Nephron progenitor cell (in vitro differentiated cells): ENCODE measurements around the gene BPNT1.

Source experiments
- DNase-seq: peaks from one replicate; pipeline ENCODE4 v3.0.0; 2021
- H3K27ac Mint-ChIP-seq: 2 replicates; pipeline ENCODE4 v1.8.0; 2021; ENCODE audit warnings: mild to moderate bottlenecking, moderate library complexity, mixed read lengths
- H3K27me3 Mint-ChIP-seq: 2 replicates; pipeline ENCODE4 v1.8.0; 2021; ENCODE audit warnings: mild to moderate bottlenecking, low read depth, mixed read lengths; ENCODE audit not compliant: poor library complexity
- H3K36me3 Mint-ChIP-seq: 2 replicates; pipeline ENCODE4 v1.8.0; 2021; ENCODE audit warnings: low read depth, mixed read lengths
- H3K4me1 Mint-ChIP-seq: 2 replicates; pipeline ENCODE4 v1.8.0; 2021; ENCODE audit warnings: mixed read lengths
- H3K4me3 Mint-ChIP-seq: 2 replicates; pipeline ENCODE4 v1.8.0; 2021; ENCODE audit warnings: mild to moderate bottlenecking, moderate library complexity, mixed read lengths
- H3K9me3 Mint-ChIP-seq: 2 replicates; pipeline ENCODE4 v1.8.0; 2021; ENCODE audit warnings: mild to moderate bottlenecking, moderate library complexity, mixed read lengths
- CTCF ChIP-seq: fragments of 200-600 bp; sonication (generic); IDR thresholded peaks from 2 replicates; pipeline ENCODE4 v1.5.0; 2021; ENCODE audit warnings: antibody characterized with exemption

BPNT1 gene

DNA sequence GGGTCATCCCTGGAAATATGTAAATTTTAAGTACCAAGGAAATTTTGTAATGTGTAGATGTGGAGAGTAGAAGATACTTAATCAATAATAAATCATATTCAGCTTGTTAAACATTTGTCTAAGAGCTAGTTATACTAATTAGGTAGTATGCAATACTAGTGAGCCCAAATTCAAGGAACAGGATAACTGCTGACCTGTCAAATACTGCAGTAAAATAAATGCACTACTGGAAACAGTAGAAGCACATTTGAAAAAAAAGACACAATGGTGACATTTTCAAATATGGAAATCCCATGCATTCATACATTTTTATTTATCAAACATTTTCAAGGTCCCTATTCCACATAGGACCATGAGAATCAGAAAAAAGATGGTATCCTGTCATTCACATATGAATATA lies 70.5 kb downstream of the BPNT1 start:
- no peak for TF ChIP-seq CTCF
- no peaks in the 10 kb centered on the region for H3K9me3 Mint-ChIP-seq
- H3K36me3 Mint-ChIP-seq, result peaks cover 69% of the 10 kb centered on the region
- H3K27ac Mint-ChIP-seq, result no peak overlapping the region
- H3K4me1 Mint-ChIP-seq, result no peaks in the 10 kb centered on the region
- no peaks in the 10 kb centered on the region for H3K27me3 Mint-ChIP-seq
- no peak for DNase-seq
- no peak overlapping the region for H3K4me3 Mint-ChIP-seq

- H3K4me1 Mint-ChIP-seq, result no peaks in the 10 kb centered on the region
These were observed 76.1 kb downstream of the BPNT1 start for GRCh38 chr1:220013497-220013896.

GRCh38 chr1:220012259-220012658 lies 77.3 kb downstream of the BPNT1 start:
- TF ChIP-seq CTCF, result no peak
- Mint-ChIP-seq H3K27me3 (no peaks in the 10 kb centered on the region), H3K9me3 (no peaks in the 10 kb centered on the region), H3K36me3 (peaks cover 51% of the 10 kb centered on the region), H3K4me3 (no peak overlapping the region), H3K27ac (peak overlapping the region; percentile 87), H3K4me1 (no peaks in the 10 kb centered on the region)
- DNase-seq, result no peak

More at GRCh38 chr1:220013497-220013896, 76.1 kb downstream of the BPNT1 start:
- Mint-ChIP-seq H3K27me3 (no peaks in the 10 kb centered on the region), H3K36me3 (peaks cover 53% of the 10 kb centered on the region), H3K27ac (no peak overlapping the region), H3K9me3 (no peaks in the 10 kb centered on the region), H3K4me3 (no peak overlapping the region)
- DNase-seq, result no peak
- TF ChIP-seq CTCF, result no peak

GRCh38 chr1:220011620-220012019 lies 78.0 kb downstream of the BPNT1 start:
- Mint-ChIP-seq H3K27ac (no peak overlapping the region), H3K36me3 (peaks cover 53% of the 10 kb centered on the region), H3K27me3 (no peaks in the 10 kb centered on the region), H3K4me1 (no peaks in the 10 kb centered on the region), H3K9me3 (no peaks in the 10 kb centered on the region), H3K4me3 (no peak overlapping the region)
- DNase-seq, result no peak
- no peak for TF ChIP-seq CTCF
